CD4-positive, alpha-beta T cell treated with Interleukin-1 beta for 1 hour (primary cell): Measurements from ENCODE around the gene SYTL4.

Experiments
- DNase-seq, 2 donors: peaks; one replicate each; pipeline ENCODE4 v3.0.0-alpha.2; 2020 to 2022

SYTL4 gene

GRCh38 chrX:100647095-100647494, 84.8 kb downstream of the SYTL4 start:
- no peak for DNase-seq

GRCh38 chrX:100645106-100645505, 86.8 kb downstream of the SYTL4 start:
- DNase-seq, result no peak

- DNase-seq, result no peak
Measured at GRCh38 chrX:100643956-100644860, 87.7 kb downstream of the SYTL4 start, which contains the start of gene SRPX2. Gene SRPX2, plus strand, starts transcription at chrX:100644199. Its CDS starts 2,124 bp downstream, at chrX:100646323.

- DNase-seq, result no peak
Measured at GRCh38 chrX:100643212-100643611, 88.7 kb downstream of the SYTL4 start.

GRCh38 chrX:100642290-100642689, 89.6 kb downstream of the SYTL4 start:
- DNase-seq, result no peak

GRCh38 chrX:100636321-100636991, 95.5 kb downstream of the SYTL4 start, which contains the start of gene TSPAN6:
Gene TSPAN6, minus strand, starts transcription at chrX:100636806. Its CDS starts 112 bp downstream, at chrX:100636694.
- peak; percentile 74 to 77 for DNase-seq

GRCh38 chrX:100635989-100636320, 96.0 kb downstream of the SYTL4 start:
- DNase-seq, result no peak

GRCh38 chrX:100635040-100635439, 96.9 kb downstream of the SYTL4 start:
- no peak for DNase-seq

GRCh38 chrX:100625985-100626491, 105.9 kb downstream of the SYTL4 start:
- DNase-seq, result no peak
